Skeletal muscle tissue (tissue), 5 donors: ENCODE results near the gene NSD2. TPM values are rescaled to one million over a fixed set of nuclear protein-coding genes. Genes with fewer than 3 reads are reported as not detected.
"Not testable (repeated sequence)": the region's sequence is repeated elsewhere in the genome, so short reads cannot be mapped to it uniquely, and the experiment has no call there.

Experiments used
- H3K27ac ChIP-seq: one replicate; pipeline ENCODE4 v1.7.0; 2013; ENCODE audit warnings: mild to moderate bottlenecking, low read depth, low read length, inconsistent platforms
- H3K27me3 ChIP-seq, 3 donors: one replicate each; pipeline ENCODE4 v1.7.0; 2013; ENCODE audit warnings: low read length in 3 of 3; ENCODE audit not compliant: control insufficient read depth in 3 of 3, insufficient read depth in 3 of 3
- H3K36me3 ChIP-seq, 3 donors: one replicate each; pipeline ENCODE4 v1.7.0; 2013; ENCODE audit warnings: low read length in 3 of 3; ENCODE audit not compliant: control insufficient read depth in 3 of 3, insufficient read depth in 3 of 3
- H3K4me1 ChIP-seq, 3 donors: one replicate each; pipeline ENCODE4 v1.7.0; 2013; ENCODE audit warnings: low read length in 3 of 3, mild to moderate bottlenecking in 3 of 3; ENCODE audit not compliant: control insufficient read depth in 3 of 3, insufficient read depth in 3 of 3
- H3K4me3 ChIP-seq, 3 donors: one replicate each; pipeline ENCODE4 v1.7.0; 2013; ENCODE audit warnings: low read length in 3 of 3
- H3K9ac ChIP-seq, 3 donors: one replicate each; pipeline ENCODE4 v1.7.0; 2013; ENCODE audit warnings: low read length in 3 of 3, mild to moderate bottlenecking in 3 of 3, moderate library complexity in 2 of 3, low read depth in 1 of 3
- H3K9me3 ChIP-seq, 3 donors: one replicate each; pipeline ENCODE4 v1.7.0; 2013; ENCODE audit warnings: low read length in 3 of 3; ENCODE audit not compliant: control insufficient read depth in 3 of 3
- small RNA-seq: library from RNA; depleted of rRNA; stranded (forward); fragments of <200 nt; gene quantifications from one replicate; pipeline ENCODE3, GENCODE V24; 2014
- total RNA-seq: library from RNA; depleted of rRNA; stranded (reverse); fragments of >200 nt; gene quantifications from one replicate; pipeline ENCODE4 v1.2.3, GENCODE V29; 2014
- donor health status: Osteomylitis.

NSD2 gene
- total RNA-seq, 1 donor from 2014 or later = 41.8 TPM

DNA sequence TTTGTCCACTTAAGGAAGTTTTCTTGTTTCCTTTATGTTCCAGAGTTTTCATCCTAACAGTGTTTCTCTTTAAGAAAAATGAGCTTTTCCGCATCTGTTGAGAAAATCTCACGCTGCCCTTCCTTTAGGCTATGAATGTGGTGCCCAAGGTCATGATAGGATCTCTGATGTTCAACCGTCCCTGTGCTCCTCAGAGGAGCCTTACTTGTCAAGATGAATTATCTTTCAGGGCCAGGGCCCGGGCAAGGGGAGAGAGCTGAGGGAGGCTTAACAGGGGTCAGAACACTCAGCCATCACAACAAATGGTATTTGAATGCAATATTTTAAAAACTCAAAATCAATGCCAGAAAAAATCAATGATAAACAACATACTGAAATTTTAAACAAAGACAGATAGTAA lies 143.8 kb downstream of the NSD2 start:
- Histone ChIP-seq H3K4me1 (peaks cover 0 to 2% (median 0%) of the 10 kb centered on the region in 3 donors), H3K9ac (no peak overlapping the region), H3K36me3 (no peaks in the 10 kb centered on the region), H3K27me3 (peaks cover 0 to 4% (median 0%) of the 10 kb centered on the region in 3 donors), H3K9me3 (no peaks in the 10 kb centered on the region), H3K27ac (no peak overlapping the region), H3K4me3 (no peak overlapping the region)

DNA sequence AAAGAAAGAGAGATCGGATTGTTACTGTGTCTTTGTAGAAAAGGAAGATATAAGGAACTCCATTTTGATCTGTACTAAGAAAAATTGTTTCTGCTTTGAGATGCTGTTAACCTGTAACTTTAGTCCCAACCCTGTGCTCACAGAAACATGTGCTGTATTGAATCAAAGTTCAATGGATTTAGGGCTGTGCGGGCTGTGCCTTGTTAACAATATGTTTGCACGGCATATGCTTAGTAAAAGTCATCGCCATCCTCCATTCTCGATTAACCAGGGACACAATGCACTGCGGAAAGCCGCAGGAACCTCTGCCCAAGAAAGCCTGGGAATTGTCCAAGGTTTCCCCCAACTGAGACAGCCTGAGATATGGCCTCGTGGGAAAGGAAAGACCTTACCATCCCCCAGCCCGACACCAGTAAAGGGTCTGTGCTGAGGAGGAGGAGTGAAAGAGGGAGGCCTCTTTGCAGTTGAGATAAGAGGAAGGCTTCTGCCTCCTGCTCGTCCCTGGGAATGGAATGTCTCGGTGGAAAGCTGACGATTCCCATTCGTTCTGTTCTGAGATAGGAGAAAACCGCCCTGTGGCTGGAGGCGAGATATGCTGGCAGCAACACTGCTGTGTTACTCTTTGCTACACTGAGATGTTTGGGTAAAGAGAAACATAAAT lies 150.3 kb downstream of the NSD2 start:
- H3K27ac ChIP-seq, H3K9ac ChIP-seq, H3K9me3 ChIP-seq, H3K4me3 ChIP-seq, H3K36me3 ChIP-seq, H3K4me1 ChIP-seq: not testable (repeated sequence)
- peaks cover 0 to 11% (median 4%) of the 10 kb centered on the region in 3 donors for H3K27me3 ChIP-seq

DNA sequence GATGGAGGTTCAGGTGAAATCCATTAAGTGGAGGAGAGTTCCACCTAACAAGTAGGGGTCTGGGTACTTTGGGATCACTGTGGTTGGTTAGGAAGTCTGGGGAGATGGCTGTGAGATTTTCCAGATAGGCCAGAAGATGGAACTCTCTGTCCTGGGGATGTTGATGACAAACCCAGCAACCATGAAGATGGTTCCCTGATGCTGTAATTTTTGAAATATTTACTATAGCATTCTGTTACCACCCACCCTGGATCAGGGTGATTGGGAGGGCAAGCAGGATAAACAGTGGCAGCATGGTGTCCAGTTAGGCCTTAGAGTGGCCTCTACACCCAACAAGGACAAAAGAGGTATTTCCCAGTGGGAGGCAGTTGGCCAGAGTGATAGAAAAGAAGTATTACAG lies 153.5 kb downstream of the NSD2 start:
- Histone ChIP-seq H3K36me3 (no peaks in the 10 kb centered on the region), H3K9me3 (no peaks in the 10 kb centered on the region), H3K4me1 (no peaks in the 10 kb centered on the region), H3K27me3 (peaks cover 0 to 7% (median 4%) of the 10 kb centered on the region in 3 donors), H3K27ac (no peak overlapping the region), H3K4me3 (no peak overlapping the region), H3K9ac (no peak overlapping the region)

DNA sequence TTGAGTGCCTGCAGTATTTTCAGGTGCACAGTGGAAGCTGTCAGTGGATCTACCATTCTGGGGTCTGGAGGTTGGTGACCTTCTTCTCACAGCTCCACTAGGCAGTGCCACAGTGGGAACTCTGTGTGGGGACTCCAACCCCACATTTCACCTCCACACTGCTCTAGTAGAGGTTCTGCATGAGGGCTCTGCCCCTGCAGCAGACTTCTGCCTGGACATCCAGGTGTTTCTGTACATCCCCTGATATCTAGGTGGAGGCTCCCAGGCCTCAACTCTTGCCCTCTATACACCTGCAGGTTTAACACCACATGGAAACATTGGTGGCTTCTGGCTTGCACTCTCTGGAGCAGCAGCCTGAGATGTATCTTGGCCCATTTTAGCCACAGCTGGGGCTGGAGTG lies 154.6 kb downstream of the NSD2 start:
- Histone ChIP-seq H3K4me3 (no peak overlapping the region), H3K36me3 (no peaks in the 10 kb centered on the region), H3K9ac (no peak overlapping the region), H3K27ac (no peak overlapping the region), H3K27me3 (peaks cover 0 to 7% (median 4%) of the 10 kb centered on the region in 3 donors), H3K4me1 (no peaks in the 10 kb centered on the region), H3K9me3 (no peaks in the 10 kb centered on the region)

DNA sequence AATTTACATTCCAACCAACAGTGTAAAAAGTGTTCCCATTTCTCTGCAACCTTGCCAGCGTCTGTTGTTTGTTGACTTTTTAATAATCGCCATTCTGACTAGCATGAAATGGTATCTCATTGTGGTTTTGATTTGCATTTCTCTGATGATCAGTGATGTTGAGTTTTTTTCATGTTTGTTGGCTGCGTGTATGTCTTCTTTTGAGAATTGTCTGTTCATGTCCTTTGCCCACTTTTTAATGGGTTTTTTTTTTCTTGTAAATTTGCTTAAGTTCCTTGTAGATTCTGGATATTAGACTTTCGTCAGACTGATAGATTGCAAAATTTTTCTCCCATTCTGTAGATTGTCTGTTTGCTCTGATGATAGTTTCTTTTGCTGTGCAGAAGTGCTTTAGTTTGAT lies 155.9 kb downstream of the NSD2 start:
- H3K4me3 ChIP-seq, H3K27ac ChIP-seq, H3K27me3 ChIP-seq, H3K9ac ChIP-seq, H3K4me1 ChIP-seq, H3K9me3 ChIP-seq, H3K36me3 ChIP-seq: not testable (repeated sequence)

DNA sequence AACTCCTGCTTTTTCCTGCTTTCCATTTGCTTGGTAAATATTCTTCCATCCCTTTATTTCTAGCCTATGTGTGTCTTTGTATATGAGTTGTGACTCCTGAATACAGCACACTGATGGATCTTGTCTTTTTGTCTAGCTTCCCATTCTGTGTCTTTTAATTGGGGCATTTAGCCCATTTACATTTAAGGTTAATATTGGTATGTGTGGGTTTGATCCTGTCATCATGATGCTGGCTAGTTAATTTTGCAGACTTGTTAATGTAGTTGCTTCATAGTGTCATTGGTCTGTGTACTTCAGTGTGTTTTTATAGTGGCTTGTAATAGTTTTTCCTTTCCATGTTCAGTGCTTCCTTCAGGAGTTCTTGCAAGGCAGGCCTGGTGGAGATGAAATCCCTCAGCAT lies 160.0 kb downstream of the NSD2 start:
- not testable (repeated sequence) for H3K27ac ChIP-seq, H3K9me3 ChIP-seq, H3K9ac ChIP-seq, H3K4me3 ChIP-seq, H3K36me3 ChIP-seq, H3K27me3 ChIP-seq, H3K4me1 ChIP-seq

Small RNA genes lying within 50 kb of the gene (small RNA-seq; reads per million reads assigned to genes)
- 52.9 reads per million, percentile 95 among the genes with 10 or more reads in this experiment for gene SCARNA22

Other genes starting within 250 kb of the NSD2 start
- 0.52 TPM for gene FAM53A, start 187.1 kb upstream of the NSD2 start, total RNA-seq
- gene SLBP, start 159.1 kb upstream of the NSD2 start, total RNA-seq = 23.5 TPM
- gene TMEM129, start 150.1 kb upstream of the NSD2 start, total RNA-seq = 7.3 TPM
- gene TACC3, start 149.9 kb upstream of the NSD2 start, total RNA-seq = 3.7 TPM
- gene FGFR3, start 78.1 kb upstream of the NSD2 start, total RNA-seq = 0.52 TPM
- gene LETM1, start 15.2 kb upstream of the NSD2 start, total RNA-seq = 32.4 TPM
- 15.1 TPM for gene NELFA, start 137.6 kb downstream of the NSD2 start, total RNA-seq
- 1.0 TPM for gene NAT8L, start 187.9 kb downstream of the NSD2 start, total RNA-seq